Body of pancreas (tissue), 4 donors: ENCODE results near the gene C10orf95.

Source experiments
- POLR2A ChIP-seq, 3 donors: fragments of 450-650 bp; IDR thresholded peaks; one replicate each; pipeline ENCODE4 v1.6.1; 2016; ENCODE audit warnings: antibody characterized with exemption in 3 of 3, mild to moderate bottlenecking in 2 of 3
- TF ChIP-seq, protein P1 (sequence below), 7 experiments: fragments of 450-650 bp in 4 of 7; fragments of 200-600 bp in 3 of 7; sonication (generic) in 3 of 7; IDR thresholded peaks; one replicate each; pipeline ENCODE4 v1.5.1; 2016 to 2019; ENCODE audit warnings: antibody characterized with exemption in 7 of 7

DNA sequence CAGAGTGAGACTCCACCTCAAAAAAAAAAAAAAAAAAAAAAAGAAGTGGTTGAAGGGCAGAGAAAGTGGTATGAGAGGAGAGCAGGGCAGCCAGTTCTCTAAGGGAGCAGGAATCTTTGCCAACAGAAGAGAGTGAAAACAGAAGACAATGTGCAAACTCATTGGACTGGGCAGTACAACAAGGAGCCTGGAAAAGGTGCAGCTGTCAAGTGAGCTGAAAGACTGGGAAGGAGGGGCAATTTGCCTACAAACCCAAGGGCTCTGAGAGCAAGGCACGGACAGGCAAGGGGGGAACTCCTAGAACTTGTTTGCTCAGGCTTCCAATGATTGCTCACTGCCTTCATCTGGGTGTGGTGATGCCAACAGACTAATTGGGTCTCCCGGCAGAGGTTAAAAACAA is 41.6 kb upstream of the C10orf95 start:
- TF ChIP-seq, protein P1, sequence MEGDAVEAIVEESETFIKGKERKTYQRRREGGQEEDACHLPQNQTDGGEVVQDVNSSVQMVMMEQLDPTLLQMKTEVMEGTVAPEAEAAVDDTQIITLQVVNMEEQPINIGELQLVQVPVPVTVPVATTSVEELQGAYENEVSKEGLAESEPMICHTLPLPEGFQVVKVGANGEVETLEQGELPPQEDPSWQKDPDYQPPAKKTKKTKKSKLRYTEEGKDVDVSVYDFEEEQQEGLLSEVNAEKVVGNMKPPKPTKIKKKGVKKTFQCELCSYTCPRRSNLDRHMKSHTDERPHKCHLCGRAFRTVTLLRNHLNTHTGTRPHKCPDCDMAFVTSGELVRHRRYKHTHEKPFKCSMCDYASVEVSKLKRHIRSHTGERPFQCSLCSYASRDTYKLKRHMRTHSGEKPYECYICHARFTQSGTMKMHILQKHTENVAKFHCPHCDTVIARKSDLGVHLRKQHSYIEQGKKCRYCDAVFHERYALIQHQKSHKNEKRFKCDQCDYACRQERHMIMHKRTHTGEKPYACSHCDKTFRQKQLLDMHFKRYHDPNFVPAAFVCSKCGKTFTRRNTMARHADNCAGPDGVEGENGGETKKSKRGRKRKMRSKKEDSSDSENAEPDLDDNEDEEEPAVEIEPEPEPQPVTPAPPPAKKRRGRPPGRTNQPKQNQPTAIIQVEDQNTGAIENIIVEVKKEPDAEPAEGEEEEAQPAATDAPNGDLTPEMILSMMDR (IDR thresholded peaks at IDR 0.05), result no peak
- TF ChIP-seq POLR2A (IDR thresholded peaks at IDR 0.05), result no peak
